NCI-H1694 treated with DMSO at 0.1 percent for 48 hours (cell line): ENCODE measurements around the gene CCL13.
A peak's percentile ranks its signal among the peaks of the same experiment; 100 is the strongest.
"Not testable (repeated sequence)": the region's sequence is repeated elsewhere in the genome, so short reads cannot be mapped to it uniquely, and the experiment has no call there.

Experiments
- DNase-seq: peaks from one replicate; lab custom pipeline; 2025; lab: John Stamatoyannopoulos, UW

CCL13 gene

GRCh38 chr17:34356194-34356593 is at the start of gene CCL13:
TSS of gene CCL13 (plus strand) at chr17:34356480. CDS start at chr17:34356527, 47 bp downstream.
- DNase-seq, result no peak

GRCh38 chr17:34307110-34307509 is 49.2 kb upstream of the CCL13 start:
- no peak for DNase-seq

- DNase-seq, result no peak
Observed at GRCh38 chr17:34308371-34308770, 47.9 kb upstream of the CCL13 start.

GRCh38 chr17:34311291-34311690 is 45.0 kb upstream of the CCL13 start:
- DNase-seq, result no peak

GRCh38 chr17:34312080-34312479 is 44.2 kb upstream of the CCL13 start:
- no peak for DNase-seq

GRCh38 chr17:34313164-34313563 is 43.1 kb upstream of the CCL13 start:
- DNase-seq, result no peak

- no peak for DNase-seq
Observed at GRCh38 chr17:34314279-34314678, 42.0 kb upstream of the CCL13 start.

- DNase-seq, result no peak
Observed at GRCh38 chr17:34318474-34318873, 37.8 kb upstream of the CCL13 start.

- DNase-seq, result no peak
Observed at GRCh38 chr17:34319039-34319483, 37.2 kb upstream of the CCL13 start, which contains the start of gene CCL8. TSS of gene CCL8 (plus strand) at chr17:34319435. CDS start at chr17:34319502, 67 bp downstream.

GRCh38 chr17:34321964-34322363 is 34.3 kb upstream of the CCL13 start:
- DNase-seq, result no peak

- not testable (repeated sequence) for DNase-seq
Observed at GRCh38 chr17:34327580-34327979, 28.7 kb upstream of the CCL13 start.

- DNase-seq, result no peak
Observed at GRCh38 chr17:34337701-34338100, 18.6 kb upstream of the CCL13 start.

- DNase-seq, result no peak
Observed at GRCh38 chr17:34339138-34339770, 17.0 kb upstream of the CCL13 start.

- DNase-seq, result no peak
Observed at GRCh38 chr17:34341916-34342315, 14.4 kb upstream of the CCL13 start.

- DNase-seq, result no peak
Observed at GRCh38 chr17:34347063-34347462, 9.2 kb upstream of the CCL13 start.

- no peak for DNase-seq
Observed at GRCh38 chr17:34349751-34350150, 6.5 kb upstream of the CCL13 start.

GRCh38 chr17:34351096-34351495 is 5.2 kb upstream of the CCL13 start:
- no peak for DNase-seq

GRCh38 chr17:34352191-34352590 is 4.1 kb upstream of the CCL13 start:
- no peak for DNase-seq

GRCh38 chr17:34354637-34355036 is 1.6 kb upstream of the CCL13 start:
- DNase-seq, result no peak

GRCh38 chr17:34357398-34357797 is 1.1 kb downstream of the CCL13 start:
- DNase-seq, result no peak

- no peak for DNase-seq
Observed at GRCh38 chr17:34358631-34359030, 2.4 kb downstream of the CCL13 start.

GRCh38 chr17:34360601-34361270 is 4.5 kb downstream of the CCL13 start:
- no peak for DNase-seq

- peak; percentile 82 for DNase-seq
Observed at GRCh38 chr17:34361478-34362061, 5.3 kb downstream of the CCL13 start.
